ENCODE data around the gene LRRFIP2. TPM values are rescaled to one million over a fixed set of nuclear protein-coding genes. Genes with fewer than 3 reads are reported as not detected.

Gene LRRFIP2
- total and polyA plus RNA-seq, 2 of the 4 experiments (the other 2 are of a cell fraction) = 20.6 to 31.0 TPM

- TF ChIP-seq RCOR1 (IDR thresholded peaks at IDR 0.05; ENCODE audit: insufficient replicate concordance, low read length) = no peak
These were observed 10.9 kb downstream of the LRRFIP2 start (continued) for GRCh38 chr3:37163262-37164015.

- DNase-seq = no peak
- in situ Hi-C loops (cut with MboI; ENCODE audit: low sequenced_read_pairs) = no loop called here
- POLR2A ChIA-PET (ENCODE audit: unreplicated experiment) = no interaction called here
- TF ChIP-seq MAZ (IDR thresholded peaks at IDR 0.05; ENCODE audit: borderline replicate concordance, low read depth, low read length) = no peak
- no peak for TF ChIP-seq MXI1 (IDR thresholded peaks at IDR 0.05; ENCODE audit: borderline replicate concordance, low read depth, low read length)
- no peak for TF ChIP-seq RAD21 (IDR thresholded peaks at IDR 0.05; ENCODE audit: low read length)
- no peak for TF ChIP-seq POLR2A (IDR thresholded peaks at IDR 0.05; ENCODE audit: low read depth, low read length)
- TF ChIP-seq CEBPB (IDR thresholded peaks at IDR 0.05; ENCODE audit: low read depth, low read length) = no peak
- no peak for TF ChIP-seq NFE2L2 (IDR thresholded peaks at IDR 0.05; ENCODE audit: low read depth, low read length)
- TF ChIP-seq CTCF (conservative IDR thresholded peaks at IDR 0.05; ENCODE audit: low read depth, low read length) = no peak
- TF ChIP-seq USF2 (IDR thresholded peaks at IDR 0.05; ENCODE audit: low read depth, low read length) = no peak
- no peak for TF ChIP-seq ELK1 (IDR thresholded peaks at IDR 0.05; ENCODE audit: borderline replicate concordance, low read depth, low read length)
These were observed 11.7 kb downstream of the LRRFIP2 start for GRCh38 chr3:37162501-37163245.

More at GRCh38 chr3:37162501-37163245, 11.7 kb downstream of the LRRFIP2 start:
- Histone ChIP-seq H3K9ac (ENCODE audit: low read depth, low read length) (no peak overlapping the region), H2BK120ac (ENCODE audit: low read depth, low read length) (peak overlapping the region; percentile 82; the same call in 1 of the 2 replicates), H4K8ac (ENCODE audit: low read depth in 2 of 2, low read length in 2 of 2) (peak overlapping the region in 1 of 2 experiments; percentile 76; a peak in 2 of 4 replicates), H3K23ac (ENCODE audit: low read depth, low read length) (peak overlapping the region; percentile 14), H3K4me3 (ENCODE audit: insufficient read depth, low read depth, low read length) (no peak overlapping the region), H3K56ac (ENCODE audit: extremely low read depth, insufficient read depth, low read length) (no peak overlapping the region), H2BK15ac (ENCODE audit: low read depth, low read length) (no peak overlapping the region), H3K18ac (ENCODE audit: low read depth, low read length) (peak overlapping the region; percentile 26; the same call in 1 of the 2 replicates), H3K14ac (replicated peaks; ENCODE audit: low read depth, low read length) (peak overlapping the region; percentile 87; the same call in 1 of the 2 replicates), H3K27me3 (ENCODE audit: control insufficient read depth, insufficient read depth, low read length) (no peaks in the 10 kb centered on the region), H4K91ac (ENCODE audit: insufficient read depth, low read depth, low read length) (peak overlapping the region; percentile 19; the same call in 1 of the 2 replicates), H2AK5ac (ENCODE audit: low read depth, low read length) (no peak overlapping the region), H2BK20ac (ENCODE audit: low read depth, low read length) (no peak overlapping the region), H2AFZ (replicated peaks; ENCODE audit: low read length, poor library complexity) (no peak overlapping the region), H3K9me1 (ENCODE audit: insufficient read depth, low read length) (peaks cover 4% of the 10 kb centered on the region; the same call in 1 of the 2 replicates), H4K20me1 (ENCODE audit: insufficient read depth, low read length) (peaks cover 3% of the 10 kb centered on the region), H3K36me3 (ENCODE audit: control insufficient read depth, insufficient read depth, low read length) (peaks cover 5% of the 10 kb centered on the region), H3K27ac (ENCODE audit: insufficient read depth, low read length) (no peak overlapping the region), H3K4me1 (ENCODE audit: control insufficient read depth, insufficient read depth, low read length) (peaks cover 3% of the 10 kb centered on the region; the same call in 1 of the 2 replicates), H3K4ac (ENCODE audit: low read depth, low read length) (peak overlapping the region; percentile 63; the same call in 1 of the 2 replicates), H3K79me1 (ENCODE audit: low read depth in 1 of 2, low read length in 2 of 2) (peaks cover 24 to 45% of the 10 kb centered on the region in 2 experiments), H3K4me2 (ENCODE audit: low read depth, low read length) (peak overlapping the region; percentile 30; the same call in 1 of the 2 replicates), H3K9me3 (ENCODE audit: control insufficient read depth, insufficient read depth, low read length) (no peaks in the 10 kb centered on the region), H4K5ac (ENCODE audit: low read depth, low read length) (no peak overlapping the region), H2BK5ac (ENCODE audit: low read depth, low read length, poor library complexity, severe bottlenecking) (peak overlapping the region; percentile 62), H2AK9ac (replicated peaks; ENCODE audit: low read depth, low read length, poor library complexity) (no peak overlapping the region)
- BruUV-seq (replicated peaks) = no TSS peak
- CTCF ChIA-PET = no interaction called here
- no CpG with 5 or more reads among the region's 3 CpGs for WGBS, 2 experiments (ENCODE audit: extremely low coverage in 2 of 2, insufficient read length in 1 of 2)
- ATAC-seq (ENCODE audit: low read depth) = peak; percentile 59
- dilution Hi-C loops (cut with HindIII; ENCODE audit: low sequenced_read_pairs, unreplicated experiment) (no loop called here), intact Hi-C loops (cut with micrococcal nuclease) (no loop called here)

Data from IMR-90 (cell line).